GM12874 (cell line): ENCODE measurements around the gene ADGRG3.

Experiments
- TF ChIP-seq, protein P1 (sequence below): IDR thresholded peaks from 2 replicates; pipeline ENCODE4 v1.5.1; 2011; ENCODE audit warnings: low read depth, mild to moderate bottlenecking, control low read depth, low read length, moderate library complexity; ENCODE audit not compliant: insufficient read depth

Gene ADGRG3

DNA sequence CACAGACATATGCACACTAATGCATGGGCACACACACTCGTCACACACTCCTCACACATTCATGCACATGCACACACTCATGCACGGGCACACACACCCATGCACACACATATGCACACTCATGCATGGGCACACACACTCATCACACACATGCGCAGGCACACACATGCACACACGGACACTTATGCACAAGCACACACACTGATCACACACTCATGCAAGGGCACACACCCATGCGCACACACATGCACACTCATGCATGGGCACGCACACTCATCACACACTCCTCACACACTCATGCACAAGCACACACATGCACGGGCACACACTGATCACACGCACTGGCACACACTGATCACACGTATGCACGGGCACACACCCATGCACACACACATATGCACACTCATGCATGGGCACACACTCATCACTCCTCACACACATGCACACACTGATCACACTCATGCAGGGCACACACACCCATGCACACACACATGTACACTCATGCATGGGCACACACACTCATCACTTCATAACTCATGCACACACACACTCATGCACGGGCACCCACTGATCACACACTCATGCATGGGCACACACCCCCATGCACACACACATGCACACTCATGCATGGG, 23.6 kb upstream of the ADGRG3 start:
- TF ChIP-seq, protein P1, sequence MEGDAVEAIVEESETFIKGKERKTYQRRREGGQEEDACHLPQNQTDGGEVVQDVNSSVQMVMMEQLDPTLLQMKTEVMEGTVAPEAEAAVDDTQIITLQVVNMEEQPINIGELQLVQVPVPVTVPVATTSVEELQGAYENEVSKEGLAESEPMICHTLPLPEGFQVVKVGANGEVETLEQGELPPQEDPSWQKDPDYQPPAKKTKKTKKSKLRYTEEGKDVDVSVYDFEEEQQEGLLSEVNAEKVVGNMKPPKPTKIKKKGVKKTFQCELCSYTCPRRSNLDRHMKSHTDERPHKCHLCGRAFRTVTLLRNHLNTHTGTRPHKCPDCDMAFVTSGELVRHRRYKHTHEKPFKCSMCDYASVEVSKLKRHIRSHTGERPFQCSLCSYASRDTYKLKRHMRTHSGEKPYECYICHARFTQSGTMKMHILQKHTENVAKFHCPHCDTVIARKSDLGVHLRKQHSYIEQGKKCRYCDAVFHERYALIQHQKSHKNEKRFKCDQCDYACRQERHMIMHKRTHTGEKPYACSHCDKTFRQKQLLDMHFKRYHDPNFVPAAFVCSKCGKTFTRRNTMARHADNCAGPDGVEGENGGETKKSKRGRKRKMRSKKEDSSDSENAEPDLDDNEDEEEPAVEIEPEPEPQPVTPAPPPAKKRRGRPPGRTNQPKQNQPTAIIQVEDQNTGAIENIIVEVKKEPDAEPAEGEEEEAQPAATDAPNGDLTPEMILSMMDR, result no peak

DNA sequence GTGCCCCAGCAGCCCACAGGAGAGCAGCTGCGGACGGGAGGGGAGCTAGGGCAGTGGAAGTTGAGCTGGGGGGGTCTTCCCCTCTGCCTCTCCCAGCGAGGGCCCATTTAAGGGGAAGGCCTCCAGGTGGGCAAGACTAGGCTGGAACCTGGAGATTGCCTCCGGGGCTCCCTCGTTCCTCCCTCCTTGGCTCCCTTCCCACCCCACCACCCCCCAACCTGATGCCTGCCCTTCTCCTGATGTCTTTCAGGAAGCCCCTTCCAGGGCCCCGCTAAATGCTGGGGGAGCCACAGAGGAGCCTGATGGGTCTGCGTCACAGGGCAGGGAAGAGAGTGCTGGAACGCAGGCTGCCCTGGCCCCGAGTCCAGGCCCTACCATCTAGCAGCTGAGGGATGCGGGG, 22.9 kb upstream of the ADGRG3 start:
- TF ChIP-seq, protein P1, result no peak

DNA sequence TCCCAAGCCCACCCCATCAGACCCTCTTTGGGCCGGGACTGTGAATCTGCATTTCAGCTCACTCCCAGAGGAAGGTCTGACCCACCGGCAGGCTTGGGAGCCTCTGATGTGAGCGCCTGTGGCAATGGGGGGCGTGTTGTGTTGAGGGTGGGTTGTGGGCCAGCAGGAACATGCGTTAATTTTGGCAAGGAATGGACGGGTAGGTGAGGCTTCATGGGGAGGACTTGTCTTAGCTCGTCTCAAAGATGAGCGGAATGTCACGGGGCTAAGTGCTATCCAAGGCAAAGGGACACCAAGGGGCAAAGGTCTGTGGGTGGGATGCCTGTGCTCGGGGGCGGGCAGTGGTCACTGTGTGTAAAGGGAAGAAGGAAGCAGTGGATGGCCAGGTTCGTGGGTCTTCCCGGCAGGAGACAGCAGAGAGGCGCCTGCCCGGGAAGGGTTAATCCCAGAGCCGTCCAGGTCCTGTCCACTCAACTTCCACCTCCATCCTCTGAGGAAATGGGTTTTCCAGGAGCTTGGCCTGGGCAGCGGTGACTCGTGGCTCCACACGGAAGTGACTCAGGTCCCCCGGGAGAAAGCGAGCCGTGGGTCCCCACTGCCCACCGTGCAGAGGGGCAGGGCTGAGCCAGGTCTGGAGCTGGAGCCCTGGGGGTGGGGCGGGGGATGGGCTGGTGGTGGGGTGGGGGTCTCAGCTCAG, 22.3 kb upstream of the ADGRG3 start:
- TF ChIP-seq, protein P1, result no peak

DNA sequence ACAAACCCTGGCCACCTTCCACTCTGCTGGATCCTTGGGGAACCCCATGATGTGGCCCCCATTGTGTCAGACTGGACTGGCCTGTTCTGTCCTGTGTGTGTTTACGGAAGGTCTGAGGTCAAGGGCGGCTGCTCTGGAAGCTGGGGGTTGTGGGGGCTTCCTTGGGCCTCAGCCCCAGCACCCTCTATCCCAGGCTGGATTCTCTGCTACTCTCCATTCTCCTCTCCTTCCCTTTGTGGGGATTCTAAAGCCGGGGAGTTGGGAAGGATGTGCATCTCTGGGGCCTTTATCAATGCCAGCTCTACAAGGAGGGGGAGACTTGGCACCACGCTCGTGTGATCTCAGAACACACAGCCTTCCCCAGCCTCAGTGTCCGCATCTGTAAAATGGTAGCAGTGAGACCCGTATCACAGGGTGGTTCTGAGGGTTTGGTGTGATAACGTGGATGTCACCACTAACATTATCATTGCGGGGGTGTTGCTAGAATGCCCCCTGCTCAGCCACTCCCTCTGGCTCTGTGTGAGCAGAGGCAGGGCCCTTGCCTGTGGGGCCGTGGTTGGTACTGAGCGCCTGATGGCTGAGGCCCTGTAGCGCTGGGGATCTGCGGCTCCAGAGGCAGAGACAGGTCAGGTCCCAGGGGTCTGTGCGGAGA, 21.6 kb upstream of the ADGRG3 start:
- TF ChIP-seq, protein P1, result no peak

DNA sequence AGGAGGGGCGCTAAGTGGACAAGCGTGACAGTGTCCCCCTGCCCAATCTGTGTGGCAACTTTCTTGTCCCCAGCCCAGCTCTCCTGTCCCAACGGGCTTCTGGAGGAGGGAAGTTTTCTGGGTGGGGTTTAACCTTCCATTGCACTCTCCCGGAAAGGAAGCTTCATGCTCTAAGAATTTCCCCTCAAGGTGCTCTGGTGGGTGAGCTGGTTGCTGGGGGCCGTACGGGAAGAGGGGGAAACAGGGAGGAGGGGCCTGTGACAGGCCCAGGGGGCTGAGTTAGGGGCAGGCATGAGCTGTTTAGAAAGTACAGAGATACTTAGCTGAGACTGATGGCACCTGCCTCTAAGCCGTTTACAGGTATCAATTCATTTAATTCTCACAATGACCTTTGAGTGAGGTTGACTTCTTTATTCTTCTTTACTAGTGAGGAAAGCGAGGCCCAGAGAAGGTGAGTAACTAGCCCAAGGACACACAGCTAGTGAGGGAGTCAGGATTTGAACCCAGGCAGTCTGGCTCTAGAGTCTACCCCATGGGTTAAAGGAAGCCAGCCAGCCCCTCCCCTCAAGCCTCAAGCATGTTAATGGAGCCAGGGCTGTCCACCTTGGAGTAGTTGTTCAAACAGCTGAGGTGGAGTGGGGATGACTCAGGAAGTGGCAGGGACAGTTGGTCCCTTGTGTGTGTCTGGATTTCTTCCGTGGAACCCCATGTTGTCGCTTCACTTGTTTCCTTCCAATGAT, 20.8 kb upstream of the ADGRG3 start:
- TF ChIP-seq, protein P1, result no peak

DNA sequence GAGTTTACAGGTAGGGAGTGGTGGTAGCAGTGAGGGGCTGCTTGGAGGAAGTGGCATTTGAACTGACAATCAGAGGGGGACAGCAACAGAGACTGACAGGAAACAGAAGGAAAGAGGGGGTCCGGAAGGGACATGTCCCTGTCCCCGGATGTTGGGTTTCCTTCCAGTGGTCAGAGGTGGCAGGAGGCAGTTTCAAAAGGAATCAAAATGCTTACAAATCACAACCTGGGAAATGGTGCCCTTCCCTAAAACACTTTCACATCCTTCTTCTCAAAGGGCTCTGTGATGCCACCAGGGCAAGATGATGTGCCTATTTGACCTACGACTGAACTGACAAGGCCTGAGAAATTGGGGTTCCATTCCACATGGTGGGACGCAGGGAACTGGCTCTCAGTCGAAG, 20.0 kb upstream of the ADGRG3 start:
- TF ChIP-seq, protein P1, result no peak
